GM12865 (cell line): ENCODE data around the gene TBC1D21.

ENCODE experiments used
- DNase-seq: peaks from one replicate; pipeline ENCODE4 v3.0.0; 2010; ENCODE audit warnings: low read depth
- H3K4me3 ChIP-seq: 2 replicates; pipeline ENCODE4 v1.5.1; 2011; ENCODE audit warnings: mild to moderate bottlenecking, low read depth, low read length, control low read depth
- TF ChIP-seq, protein P1 (sequence below): IDR thresholded peaks from 2 replicates; pipeline ENCODE4 v1.5.1; 2011; ENCODE audit warnings: low read length, control low read depth, low read depth, inconsistent platforms; ENCODE audit not compliant: insufficient read depth; ENCODE audit errors: missing control alignments

TBC1D21 gene

GRCh38 chr15:73900095-73900712 lies 26.8 kb downstream of the TBC1D21 start:
- no peak for DNase-seq
- TF ChIP-seq, protein P1, sequence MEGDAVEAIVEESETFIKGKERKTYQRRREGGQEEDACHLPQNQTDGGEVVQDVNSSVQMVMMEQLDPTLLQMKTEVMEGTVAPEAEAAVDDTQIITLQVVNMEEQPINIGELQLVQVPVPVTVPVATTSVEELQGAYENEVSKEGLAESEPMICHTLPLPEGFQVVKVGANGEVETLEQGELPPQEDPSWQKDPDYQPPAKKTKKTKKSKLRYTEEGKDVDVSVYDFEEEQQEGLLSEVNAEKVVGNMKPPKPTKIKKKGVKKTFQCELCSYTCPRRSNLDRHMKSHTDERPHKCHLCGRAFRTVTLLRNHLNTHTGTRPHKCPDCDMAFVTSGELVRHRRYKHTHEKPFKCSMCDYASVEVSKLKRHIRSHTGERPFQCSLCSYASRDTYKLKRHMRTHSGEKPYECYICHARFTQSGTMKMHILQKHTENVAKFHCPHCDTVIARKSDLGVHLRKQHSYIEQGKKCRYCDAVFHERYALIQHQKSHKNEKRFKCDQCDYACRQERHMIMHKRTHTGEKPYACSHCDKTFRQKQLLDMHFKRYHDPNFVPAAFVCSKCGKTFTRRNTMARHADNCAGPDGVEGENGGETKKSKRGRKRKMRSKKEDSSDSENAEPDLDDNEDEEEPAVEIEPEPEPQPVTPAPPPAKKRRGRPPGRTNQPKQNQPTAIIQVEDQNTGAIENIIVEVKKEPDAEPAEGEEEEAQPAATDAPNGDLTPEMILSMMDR: no peak

GRCh38 chr15:73901126-73901810 lies 27.9 kb downstream of the TBC1D21 start:
- no peak for DNase-seq
- no peak overlapping the region for H3K4me3 ChIP-seq
- TF ChIP-seq, protein P1: no peak

More at GRCh38 chr15:73900095-73900712, 26.8 kb downstream of the TBC1D21 start:
- no peak overlapping the region for H3K4me3 ChIP-seq

DNA sequence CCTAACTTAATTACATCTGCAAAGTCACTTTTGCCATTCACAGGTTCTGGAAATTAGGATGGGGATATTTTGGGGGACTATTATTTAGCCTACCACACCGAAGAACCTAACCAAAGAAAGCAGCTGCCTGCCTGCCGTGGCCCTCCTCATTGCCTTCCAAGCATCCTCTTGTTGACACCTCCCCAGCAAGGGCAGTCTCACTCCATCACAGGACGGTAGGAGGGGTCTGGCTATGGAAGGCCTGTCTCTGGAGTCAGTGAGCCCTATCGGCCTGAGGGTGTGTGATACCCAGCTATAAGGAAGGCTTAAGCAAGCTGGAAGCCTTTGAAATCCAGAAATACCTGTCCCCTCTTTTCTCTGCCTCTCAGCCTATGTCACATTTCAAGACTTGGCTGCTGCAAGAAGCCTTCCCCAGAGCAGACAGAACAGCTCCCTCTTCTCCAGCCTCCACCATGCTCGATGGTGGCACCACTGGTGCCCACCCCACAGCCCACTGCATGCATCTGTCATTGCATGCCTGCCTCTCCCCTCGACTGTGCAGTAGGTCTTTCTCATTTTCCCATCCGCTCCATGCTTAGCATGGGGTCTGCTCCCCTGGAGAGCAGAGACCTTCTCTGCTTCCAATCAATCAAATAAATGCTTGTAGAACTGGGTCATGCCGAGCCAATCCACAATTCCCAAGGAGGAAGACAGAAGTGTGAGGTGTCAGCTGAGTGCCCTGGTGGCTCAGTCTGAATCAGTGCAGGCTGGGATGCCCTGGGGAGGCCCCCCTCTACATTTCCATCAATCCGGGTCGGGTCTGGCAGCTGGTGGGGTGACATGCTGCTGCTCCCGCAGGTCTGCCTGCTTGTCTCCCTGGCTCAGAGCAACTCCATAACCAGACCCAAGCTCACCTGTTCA lies 29.0 kb downstream of the TBC1D21 start:
- TF ChIP-seq, protein P1: no peak

GRCh38 chr15:73904026-73904815 lies 30.9 kb downstream of the TBC1D21 start:
- no peak overlapping the region for H3K4me3 ChIP-seq
- TF ChIP-seq, protein P1: no peak
- DNase-seq: no peak

More for the DNA sequence above, 29.0 kb downstream of the TBC1D21 start:
- H3K4me3 ChIP-seq: no peak overlapping the region
- no peak for DNase-seq

DNA sequence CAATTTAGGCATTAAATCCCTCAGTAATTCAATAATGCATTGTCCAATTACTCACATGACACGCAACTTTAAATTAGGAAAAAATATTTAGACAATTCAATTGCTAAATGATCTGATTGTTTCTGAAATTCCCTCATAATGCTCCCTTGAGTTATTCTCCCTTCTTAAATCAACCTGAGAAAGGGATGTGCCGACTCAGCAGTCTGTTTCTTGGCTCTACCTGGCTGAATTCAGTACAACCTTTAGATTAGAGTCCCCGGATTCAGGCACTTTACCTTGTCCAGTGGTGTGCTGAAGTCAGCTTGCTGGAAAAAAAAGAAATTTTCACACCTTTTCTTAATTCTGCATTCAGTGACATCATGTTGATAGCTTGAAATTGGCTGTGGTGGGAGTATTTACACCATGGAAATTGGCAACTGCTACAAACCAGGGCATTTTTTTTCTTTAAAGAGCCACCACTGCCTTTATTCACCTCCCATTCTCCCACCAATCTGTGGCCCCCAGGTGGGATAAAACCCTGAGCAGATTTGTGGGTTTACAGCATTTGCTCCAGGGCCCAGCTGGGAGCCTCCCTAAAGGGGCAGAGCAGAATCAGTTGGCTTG lies 32.0 kb downstream of the TBC1D21 start:
- no peak overlapping the region for H3K4me3 ChIP-seq
- TF ChIP-seq, protein P1: no peak
- no peak for DNase-seq
